ENCODE data around the gene USP38.
"Not testable (repeated sequence)": the region's sequence is repeated elsewhere in the genome, so short reads cannot be mapped to it uniquely, and the experiment has no call there.

USP38 gene

DNA sequence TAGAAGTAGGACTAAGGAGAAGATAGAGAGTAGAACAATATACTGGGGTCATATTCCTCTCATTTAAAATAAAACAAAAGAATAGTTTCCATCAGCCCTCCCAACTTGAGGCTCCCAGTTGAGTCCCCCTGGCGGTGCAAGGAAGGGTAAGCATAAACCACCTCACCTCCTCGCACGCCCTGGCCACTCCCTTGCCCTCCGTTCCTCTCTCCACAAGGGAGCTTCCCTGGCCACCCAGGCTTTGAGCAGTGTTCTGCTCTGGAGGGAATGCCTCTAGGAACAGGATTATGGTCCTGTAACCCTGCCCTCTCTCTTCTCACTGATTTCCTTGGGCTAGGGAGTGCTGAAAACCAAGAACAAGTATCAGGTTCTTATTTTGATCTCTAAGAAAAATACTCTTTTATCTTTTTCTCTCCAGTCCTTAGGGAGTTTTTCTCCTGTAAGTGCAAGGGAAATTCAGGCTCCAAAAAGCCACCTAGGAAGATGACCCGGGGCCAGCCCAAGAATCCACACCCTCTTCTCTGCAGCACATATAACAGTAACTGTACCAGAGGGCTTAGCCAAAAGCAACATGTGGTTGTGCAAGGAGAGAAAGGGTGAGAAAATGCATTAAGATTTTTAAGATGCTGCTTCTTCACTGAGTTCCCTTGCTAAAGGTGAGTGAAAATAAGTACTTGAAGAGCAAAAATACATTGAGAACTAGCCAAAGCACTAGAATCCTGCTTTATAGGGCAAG, 69.9 kb downstream of the USP38 start:
- DNase-seq (ENCODE audit: low read depth) = no peak
- H3K4me3 ChIP-seq (replicated peaks; ENCODE audit: low read depth, low read length) = no peak overlapping the region
- TF ChIP-seq, protein P1, sequence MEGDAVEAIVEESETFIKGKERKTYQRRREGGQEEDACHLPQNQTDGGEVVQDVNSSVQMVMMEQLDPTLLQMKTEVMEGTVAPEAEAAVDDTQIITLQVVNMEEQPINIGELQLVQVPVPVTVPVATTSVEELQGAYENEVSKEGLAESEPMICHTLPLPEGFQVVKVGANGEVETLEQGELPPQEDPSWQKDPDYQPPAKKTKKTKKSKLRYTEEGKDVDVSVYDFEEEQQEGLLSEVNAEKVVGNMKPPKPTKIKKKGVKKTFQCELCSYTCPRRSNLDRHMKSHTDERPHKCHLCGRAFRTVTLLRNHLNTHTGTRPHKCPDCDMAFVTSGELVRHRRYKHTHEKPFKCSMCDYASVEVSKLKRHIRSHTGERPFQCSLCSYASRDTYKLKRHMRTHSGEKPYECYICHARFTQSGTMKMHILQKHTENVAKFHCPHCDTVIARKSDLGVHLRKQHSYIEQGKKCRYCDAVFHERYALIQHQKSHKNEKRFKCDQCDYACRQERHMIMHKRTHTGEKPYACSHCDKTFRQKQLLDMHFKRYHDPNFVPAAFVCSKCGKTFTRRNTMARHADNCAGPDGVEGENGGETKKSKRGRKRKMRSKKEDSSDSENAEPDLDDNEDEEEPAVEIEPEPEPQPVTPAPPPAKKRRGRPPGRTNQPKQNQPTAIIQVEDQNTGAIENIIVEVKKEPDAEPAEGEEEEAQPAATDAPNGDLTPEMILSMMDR (IDR thresholded peaks at IDR 0.05; ENCODE audit: low read length, missing control alignments) = no peak

DNA sequence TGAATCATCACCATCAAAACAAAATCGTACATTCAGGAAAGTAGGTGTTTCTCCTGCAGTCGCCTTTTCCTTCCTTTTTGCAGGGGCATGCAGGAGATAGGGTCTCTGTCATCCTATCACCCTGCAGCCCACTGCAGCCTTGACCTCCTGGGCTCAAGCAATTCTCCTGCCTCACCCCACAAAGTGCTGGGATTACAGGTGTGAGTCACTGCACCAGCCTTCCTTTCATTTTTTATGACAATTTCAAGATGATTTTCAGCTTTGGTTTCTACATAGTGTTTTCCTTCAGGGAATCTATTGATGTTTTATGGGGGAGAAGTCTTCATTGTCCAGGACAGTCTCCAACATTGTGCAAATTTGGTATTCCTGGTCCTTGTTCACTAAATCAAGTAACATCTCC, 71.7 kb downstream of the USP38 start:
- DNase-seq (ENCODE audit: low read depth) = no peak
- no peak overlapping the region for H3K4me3 ChIP-seq (replicated peaks; ENCODE audit: low read depth, low read length)
- TF ChIP-seq, protein P1 (IDR thresholded peaks at IDR 0.05; ENCODE audit: low read length, missing control alignments) = no peak

DNA sequence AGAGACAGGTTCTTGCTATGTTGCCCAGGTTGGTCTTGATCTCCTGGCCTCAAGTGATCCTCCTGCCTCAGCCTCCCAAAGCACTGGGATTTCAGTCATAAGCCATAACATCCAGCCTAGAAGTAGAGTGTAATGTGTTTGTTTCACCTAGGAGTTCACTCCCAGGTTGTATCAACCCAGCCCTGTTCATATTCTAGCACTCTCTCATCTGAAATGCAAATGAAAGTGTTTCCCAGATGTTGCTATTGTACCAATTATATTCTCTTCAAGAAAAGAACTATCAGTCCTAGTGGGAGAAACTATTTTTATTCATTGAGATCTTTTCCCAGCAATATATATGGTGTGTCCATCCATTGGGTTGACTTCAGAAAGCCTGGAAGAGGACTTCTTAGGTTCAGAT, 72.6 kb downstream of the USP38 start:
- H3K4me3 ChIP-seq (replicated peaks; ENCODE audit: low read depth, low read length) = no peak overlapping the region
- no peak for DNase-seq (ENCODE audit: low read depth)
- TF ChIP-seq, protein P1 (IDR thresholded peaks at IDR 0.05; ENCODE audit: low read length, missing control alignments) = no peak

DNA sequence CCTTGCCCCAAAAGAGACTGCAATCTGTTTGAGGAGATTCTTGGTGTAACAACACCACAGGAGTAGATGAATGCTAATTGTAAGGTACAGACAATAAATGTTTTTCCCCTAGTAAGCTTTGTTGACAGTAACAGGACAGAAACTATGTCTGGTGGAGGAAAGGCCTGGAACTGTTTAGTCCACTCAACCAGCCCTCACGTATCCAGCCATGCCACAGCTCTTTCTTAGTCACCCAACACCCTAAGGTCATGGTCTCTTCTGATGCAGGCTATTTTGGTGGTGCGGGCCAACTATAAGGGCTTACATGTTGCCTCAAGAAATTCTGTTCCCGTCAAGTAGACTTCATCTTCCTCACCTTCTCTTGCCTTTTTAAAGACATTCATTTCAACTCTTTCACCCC, 76.0 kb downstream of the USP38 start:
- H3K4me3 ChIP-seq (replicated peaks; ENCODE audit: low read depth, low read length) = no peak overlapping the region
- DNase-seq (ENCODE audit: low read depth) = no peak
- TF ChIP-seq, protein P1 (IDR thresholded peaks at IDR 0.05; ENCODE audit: low read length, missing control alignments) = no peak

DNA sequence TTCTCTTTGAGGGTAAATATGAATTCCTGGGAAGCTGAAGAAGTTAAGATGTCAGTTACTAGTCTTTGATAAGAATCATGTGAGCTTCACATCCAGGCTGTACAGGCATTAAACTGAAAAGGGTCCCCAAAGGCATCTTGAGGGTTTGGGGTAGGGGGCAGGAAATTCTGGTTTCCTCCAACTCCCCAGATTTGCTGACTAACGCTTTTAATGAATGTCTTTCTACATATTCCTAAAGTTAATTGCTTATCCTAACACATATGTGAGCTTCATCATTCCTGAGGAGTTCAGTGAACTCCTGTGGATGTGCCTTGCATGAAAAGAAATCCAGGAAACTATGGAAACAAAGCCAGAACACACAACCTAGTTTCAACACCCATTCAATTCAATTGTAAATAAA, 78.1 kb downstream of the USP38 start:
- TF ChIP-seq, protein P1 (IDR thresholded peaks at IDR 0.05; ENCODE audit: low read length, missing control alignments) = no peak
- DNase-seq (ENCODE audit: low read depth) = no peak
- no peak overlapping the region for H3K4me3 ChIP-seq (replicated peaks; ENCODE audit: low read depth, low read length)

DNA sequence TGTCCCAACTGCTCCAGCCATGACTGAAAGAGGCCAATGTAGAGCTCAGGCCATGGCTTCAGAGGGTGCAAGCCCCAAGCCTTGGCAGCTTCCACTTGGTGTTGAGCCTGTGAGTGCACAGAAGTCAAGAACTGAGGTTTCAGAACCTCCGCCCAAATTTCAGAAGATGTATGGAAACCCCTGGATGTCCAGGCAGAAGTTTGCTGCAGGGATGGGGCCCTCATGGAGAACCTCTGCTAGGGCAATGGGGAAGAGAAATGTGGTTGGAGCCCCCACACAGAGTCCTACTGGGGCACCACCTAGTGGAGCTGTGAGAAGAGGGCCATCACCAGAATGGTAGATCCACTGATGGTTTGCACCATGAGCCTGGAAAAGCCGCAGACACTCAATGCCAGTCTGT, 83.0 kb downstream of the USP38 start:
- not testable (repeated sequence) for DNase-seq (ENCODE audit: low read depth); H3K4me3 ChIP-seq (replicated peaks; ENCODE audit: low read depth, low read length)

DNA sequence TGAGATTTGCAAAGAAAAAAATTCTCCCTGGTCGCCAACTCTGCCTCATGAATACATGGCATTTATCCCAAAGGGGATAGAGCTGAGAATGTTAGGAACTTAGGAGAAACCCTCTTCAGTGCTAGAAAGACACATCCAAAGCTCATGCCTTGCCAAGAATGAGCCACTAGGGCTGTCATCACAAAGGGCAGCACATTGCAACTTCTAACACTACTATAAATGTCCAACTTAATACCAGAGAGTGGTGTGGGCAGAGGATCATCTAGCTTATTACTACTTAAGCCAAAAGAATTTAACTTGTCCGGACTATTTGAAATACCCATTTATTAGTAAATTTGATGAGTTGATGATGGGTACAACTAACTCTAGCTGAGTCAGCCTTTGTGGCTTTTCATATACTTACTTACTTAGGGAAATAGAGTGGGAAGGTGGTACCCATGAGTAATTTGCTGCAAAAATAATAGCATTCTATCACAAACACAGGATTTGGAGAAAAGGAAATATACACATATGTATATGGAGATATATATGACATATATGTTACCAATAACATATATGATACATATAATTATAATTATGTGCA, 85.6 kb downstream of the USP38 start:
- TF ChIP-seq, protein P1 (IDR thresholded peaks at IDR 0.05; ENCODE audit: low read length, missing control alignments) = no peak
- no peak for DNase-seq (ENCODE audit: low read depth)

More for the DNA sequence above, 85.6 kb downstream of the USP38 start:
- H3K4me3 ChIP-seq (replicated peaks; ENCODE audit: low read depth, low read length) = no peak overlapping the region
